Measurements from ENCODE around the gene CERS3. TPM values are rescaled to one million over a fixed set of nuclear protein-coding genes. Genes with fewer than 3 reads are reported as not detected.

Gene CERS3
- total RNA-seq, 2 experiments from 2014 or later: 1.3 to 1.8 TPM

GRCh38 chr15:100515758-100516157 lies 13.0 kb downstream of the CERS3 start:
- Mint-ChIP-seq H3K4me1 (ENCODE audit: low read depth) (peaks cover 12% of the 10 kb centered on the region), H3K36me3 (ENCODE audit: low read depth) (no peaks in the 10 kb centered on the region), H3K4me3 (no peak overlapping the region), H3K27ac (no peak overlapping the region), H3K9me3 (no peaks in the 10 kb centered on the region), H3K27me3 (no peaks in the 10 kb centered on the region)
- Histone ChIP-seq H3K4me1 (ENCODE audit: insufficient read depth, low read length) (peaks cover 12% of the 10 kb centered on the region), H3K4me3 (ENCODE audit: low read length) (no peak overlapping the region), H3K27me3 (ENCODE audit: control insufficient read depth in 1 of 2, insufficient read depth in 2 of 2, low read length in 2 of 2) (no peaks in the 10 kb centered on the region), H3K27ac (ENCODE audit: low read depth in 1 of 2, low read length in 2 of 2) (no peak overlapping the region), H3K9me3 (ENCODE audit: control insufficient read depth in 1 of 2, insufficient read depth in 1 of 2, low read length in 2 of 2) (no peaks in the 10 kb centered on the region), H3K36me3 (ENCODE audit: insufficient read depth, low read length) (no peaks in the 10 kb centered on the region)
- DNase-seq (peak in 1 of 14 experiments; percentile 21), ATAC-seq (ENCODE audit: poor library complexity) (no peak)
- CTCF ChIA-PET: no interaction called here
- intact Hi-C loops (cut with DNase I, micrococcal nuclease): no loop called here
- TF ChIP-seq, protein P1, sequence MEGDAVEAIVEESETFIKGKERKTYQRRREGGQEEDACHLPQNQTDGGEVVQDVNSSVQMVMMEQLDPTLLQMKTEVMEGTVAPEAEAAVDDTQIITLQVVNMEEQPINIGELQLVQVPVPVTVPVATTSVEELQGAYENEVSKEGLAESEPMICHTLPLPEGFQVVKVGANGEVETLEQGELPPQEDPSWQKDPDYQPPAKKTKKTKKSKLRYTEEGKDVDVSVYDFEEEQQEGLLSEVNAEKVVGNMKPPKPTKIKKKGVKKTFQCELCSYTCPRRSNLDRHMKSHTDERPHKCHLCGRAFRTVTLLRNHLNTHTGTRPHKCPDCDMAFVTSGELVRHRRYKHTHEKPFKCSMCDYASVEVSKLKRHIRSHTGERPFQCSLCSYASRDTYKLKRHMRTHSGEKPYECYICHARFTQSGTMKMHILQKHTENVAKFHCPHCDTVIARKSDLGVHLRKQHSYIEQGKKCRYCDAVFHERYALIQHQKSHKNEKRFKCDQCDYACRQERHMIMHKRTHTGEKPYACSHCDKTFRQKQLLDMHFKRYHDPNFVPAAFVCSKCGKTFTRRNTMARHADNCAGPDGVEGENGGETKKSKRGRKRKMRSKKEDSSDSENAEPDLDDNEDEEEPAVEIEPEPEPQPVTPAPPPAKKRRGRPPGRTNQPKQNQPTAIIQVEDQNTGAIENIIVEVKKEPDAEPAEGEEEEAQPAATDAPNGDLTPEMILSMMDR (IDR thresholded peaks at IDR 0.05): no peak
- POLR2A ChIA-PET: no interaction called here

DNA sequence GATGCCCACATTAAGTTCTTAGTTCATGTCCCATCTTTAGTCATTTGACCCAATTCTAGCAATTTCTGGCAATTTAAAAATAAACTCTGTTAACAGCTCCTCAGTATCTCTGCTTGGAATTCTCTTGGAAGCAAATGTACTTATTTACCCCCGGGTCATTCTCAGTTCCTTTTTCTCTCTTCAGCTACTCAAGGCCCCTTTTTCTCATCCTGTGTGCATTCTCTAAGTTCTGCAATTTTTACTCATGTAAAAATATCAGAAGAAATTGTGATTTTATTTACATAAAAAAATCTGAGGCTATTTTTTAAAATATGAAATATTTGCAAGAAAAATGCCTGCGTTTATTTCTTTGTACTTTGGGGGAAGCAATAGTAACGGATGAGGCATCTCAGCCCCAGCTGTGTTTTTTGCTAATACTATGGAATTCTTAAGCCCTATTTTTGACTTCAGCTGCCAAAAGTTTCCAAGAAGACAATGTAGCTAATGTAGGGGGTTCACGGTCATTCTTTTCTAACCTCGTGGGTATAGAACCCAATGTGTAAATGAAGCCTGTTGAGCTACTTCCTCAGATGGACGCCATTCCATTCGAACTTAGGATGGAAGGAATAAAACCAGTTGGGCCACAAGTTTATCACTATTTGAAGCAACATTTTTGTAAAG lies 20.0 kb downstream of the CERS3 start:
- CTCF ChIA-PET: no interaction called here
- no peak for ATAC-seq (ENCODE audit: poor library complexity)
- H3K27ac ChIP-seq (ENCODE audit: low read depth in 1 of 2, low read length in 2 of 2): no peak overlapping the region
- no peaks in the 10 kb centered on the region for H3K4me1 ChIP-seq (ENCODE audit: insufficient read depth, low read length)
- DNase-seq: no peak
- H3K27ac Mint-ChIP-seq: no peak overlapping the region
- no peaks in the 10 kb centered on the region for H3K4me1 Mint-ChIP-seq (ENCODE audit: low read depth)
- intact Hi-C loops (cut with DNase I, micrococcal nuclease): no loop called here
- TF ChIP-seq, protein P1 (IDR thresholded peaks at IDR 0.05): no peak
- H3K9me3 Mint-ChIP-seq: no peaks in the 10 kb centered on the region
- H3K36me3 ChIP-seq (ENCODE audit: insufficient read depth, low read length): no peaks in the 10 kb centered on the region
- H3K27me3 Mint-ChIP-seq: no peaks in the 10 kb centered on the region
- no peaks in the 10 kb centered on the region for H3K36me3 Mint-ChIP-seq (ENCODE audit: low read depth)
- H3K4me3 ChIP-seq (ENCODE audit: low read length): no peak overlapping the region
- H3K27me3 ChIP-seq (ENCODE audit: control insufficient read depth in 1 of 2, insufficient read depth in 2 of 2, low read length in 2 of 2): no peaks in the 10 kb centered on the region
- H3K9me3 ChIP-seq (ENCODE audit: control insufficient read depth in 1 of 2, insufficient read depth in 1 of 2, low read length in 2 of 2): no peaks in the 10 kb centered on the region
- H3K4me3 Mint-ChIP-seq: no peak overlapping the region
- POLR2A ChIA-PET: no interaction called here

DNA sequence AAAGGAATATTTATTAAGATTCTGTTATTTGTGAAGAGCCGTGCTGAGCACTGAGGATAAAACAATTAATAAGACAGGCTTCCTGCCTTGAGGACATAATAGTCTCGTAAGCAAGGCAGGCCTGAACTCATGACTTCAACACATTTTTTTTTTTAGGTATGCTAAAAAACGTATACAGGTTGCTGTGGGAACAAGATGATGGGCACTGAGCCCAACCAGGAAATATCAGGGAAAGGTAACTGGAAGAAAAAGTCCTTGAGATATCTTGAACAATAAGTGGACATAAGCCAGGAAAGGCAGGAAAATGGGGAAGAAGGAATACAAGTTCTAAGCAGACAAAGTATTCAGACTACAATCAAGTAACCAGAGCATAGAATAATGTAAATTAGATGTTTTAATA lies 26.1 kb downstream of the CERS3 start:
- no peak overlapping the region for H3K27ac Mint-ChIP-seq
- no peaks in the 10 kb centered on the region for H3K36me3 ChIP-seq (ENCODE audit: insufficient read depth, low read length)
- H3K9me3 ChIP-seq (ENCODE audit: control insufficient read depth in 1 of 2, insufficient read depth in 1 of 2, low read length in 2 of 2): no peaks in the 10 kb centered on the region
- no peak overlapping the region for H3K4me3 ChIP-seq (ENCODE audit: low read length)
- H3K27me3 ChIP-seq (ENCODE audit: control insufficient read depth in 1 of 2, insufficient read depth in 2 of 2, low read length in 2 of 2): no peaks in the 10 kb centered on the region
- H3K9me3 Mint-ChIP-seq: no peaks in the 10 kb centered on the region
- H3K4me3 Mint-ChIP-seq: no peak overlapping the region
- peaks cover 5% of the 10 kb centered on the region for H3K36me3 Mint-ChIP-seq (ENCODE audit: low read depth)
- TF ChIP-seq, protein P1 (IDR thresholded peaks at IDR 0.05): no peak
- POLR2A ChIA-PET: no interaction called here
- H3K4me1 Mint-ChIP-seq (ENCODE audit: low read depth): no peaks in the 10 kb centered on the region
- DNase-seq (no peak), ATAC-seq (ENCODE audit: poor library complexity) (no peak)
- CTCF ChIA-PET: no interaction called here
- intact Hi-C loops (cut with DNase I, micrococcal nuclease): no loop called here
- H3K4me1 ChIP-seq (ENCODE audit: insufficient read depth, low read length): no peaks in the 10 kb centered on the region
- no peak overlapping the region for H3K27ac ChIP-seq (ENCODE audit: low read depth in 1 of 2, low read length in 2 of 2)
- no peaks in the 10 kb centered on the region for H3K27me3 Mint-ChIP-seq
